Trophoblast cell (in vitro differentiated cells and primary cell): ENCODE measurements around the gene TRMT10A.
A peak's percentile ranks its signal among the peaks of the same experiment; 100 is the strongest.

Experiments
- DNase-seq, 2 donors: peaks; one replicate each; pipeline ENCODE4 v3.0.0-alpha.2; 2016
- H2AFZ ChIP-seq: 2 replicates; pipeline ENCODE4 v1.6.1; 2013; ENCODE audit warnings: low read length, moderate library complexity, mild to moderate bottlenecking; ENCODE audit not compliant: insufficient read depth, poor library complexity
- H2AK5ac ChIP-seq: 2 replicates; pipeline ENCODE4 v1.6.1; 2013; ENCODE audit warnings: mild to moderate bottlenecking, low read length
- H2BK120ac ChIP-seq: 2 replicates; pipeline ENCODE4 v1.6.1; 2013; ENCODE audit warnings: low read length, mild to moderate bottlenecking, moderate library complexity; ENCODE audit not compliant: insufficient read depth, poor library complexity
- H2BK12ac ChIP-seq: 2 replicates; pipeline ENCODE4 v1.6.1; 2013; ENCODE audit warnings: mild to moderate bottlenecking, low read length, moderate library complexity
- H2BK5ac ChIP-seq: 2 replicates; pipeline ENCODE4 v1.6.1; 2013; ENCODE audit warnings: low read length, low read depth, moderate library complexity, mild to moderate bottlenecking; ENCODE audit not compliant: poor library complexity
- H3K14ac ChIP-seq: 2 replicates; pipeline ENCODE4 v1.6.1; 2013; ENCODE audit warnings: mild to moderate bottlenecking, low read length
- H3K18ac ChIP-seq: 2 replicates; pipeline ENCODE4 v1.6.1; 2013; ENCODE audit warnings: mild to moderate bottlenecking, low read length
- H3K23ac ChIP-seq: 2 replicates; pipeline ENCODE4 v1.6.1; 2013; ENCODE audit warnings: low read length
- H3K27ac ChIP-seq: 2 replicates; pipeline ENCODE4 v1.5.1; 2013; ENCODE audit warnings: low read depth, mild to moderate bottlenecking, inconsistent platforms, low read length, moderate library complexity
- H3K27me3 ChIP-seq: 2 replicates; pipeline ENCODE4 v1.6.1; 2013; ENCODE audit warnings: inconsistent platforms, mild to moderate bottlenecking, low read length, moderate library complexity; ENCODE audit not compliant: insufficient read depth
- H3K36me3 ChIP-seq, 2 experiments: 1 replicate in 1 of 2; 2 replicates in 1 of 2; pipeline ENCODE4 v1.6.1; 2013; ENCODE audit warnings: low read length in 2 of 2, mild to moderate bottlenecking in 2 of 2, moderate library complexity in 1 of 2; ENCODE audit not compliant: insufficient read depth in 2 of 2, control insufficient read depth in 1 of 2
- H3K4ac ChIP-seq: 2 replicates; pipeline ENCODE4 v1.6.1; 2013; ENCODE audit warnings: low read depth, mild to moderate bottlenecking, low read length, moderate library complexity
- H3K4me1 ChIP-seq, 2 experiments: 1 replicate in 1 of 2; 2 replicates in 1 of 2; pipeline ENCODE4 v1.6.1; 2013; ENCODE audit warnings: low read length in 2 of 2, mild to moderate bottlenecking in 2 of 2, moderate library complexity in 1 of 2; ENCODE audit not compliant: insufficient read depth in 2 of 2, control insufficient read depth in 1 of 2
- H3K4me2 ChIP-seq: 2 replicates; pipeline ENCODE4 v1.6.1; 2013; ENCODE audit warnings: inconsistent platforms, mild to moderate bottlenecking, low read length, moderate library complexity
- H3K4me3 ChIP-seq: 2 replicates; pipeline ENCODE4 v1.5.1; 2013; ENCODE audit warnings: mild to moderate bottlenecking, low read depth, low read length, inconsistent platforms
- H3K79me1 ChIP-seq: one replicate; pipeline ENCODE4 v1.6.1; 2013; ENCODE audit warnings: low read length
- H3K79me2 ChIP-seq: 2 replicates; pipeline ENCODE4 v1.6.1; 2013; ENCODE audit warnings: low read length, mild to moderate bottlenecking; ENCODE audit not compliant: control insufficient read depth, insufficient read depth, poor library complexity
- H3K9ac ChIP-seq: 2 replicates; pipeline ENCODE4 v1.6.1; 2013; ENCODE audit warnings: mild to moderate bottlenecking, low read length
- H3K9me3 ChIP-seq: 2 replicates; pipeline ENCODE4 v1.6.1; 2013; ENCODE audit warnings: low read depth, mild to moderate bottlenecking, control low read depth, inconsistent platforms, low read length; ENCODE audit not compliant: insufficient read depth
- H4K12ac ChIP-seq: 2 replicates; pipeline ENCODE4 v1.6.1; 2013; ENCODE audit warnings: low read depth, mild to moderate bottlenecking, low read length, moderate library complexity
- H4K8ac ChIP-seq: 2 replicates; pipeline ENCODE4 v1.6.1; 2013; ENCODE audit warnings: low read depth, mild to moderate bottlenecking, low read length, moderate library complexity
- H4K91ac ChIP-seq: one replicate; pipeline ENCODE4 v1.6.1; 2013; ENCODE audit warnings: low read depth, mild to moderate bottlenecking, low read length, moderate library complexity
- WGBS: extraction: QIAGEN DNeasy Blood & Tissue Kit; methylation state at CpG from one replicate; pipeline ENCODE4 v1.1.7; 2013; ENCODE audit warnings: missing lambda C conversion rate; ENCODE audit not compliant: insufficient read length, insufficient coverage; ENCODE audit errors: extremely low coverage; 5-methylcytosine and 5-hydroxymethylcytosine counted together

The TRMT10A gene

DNA sequence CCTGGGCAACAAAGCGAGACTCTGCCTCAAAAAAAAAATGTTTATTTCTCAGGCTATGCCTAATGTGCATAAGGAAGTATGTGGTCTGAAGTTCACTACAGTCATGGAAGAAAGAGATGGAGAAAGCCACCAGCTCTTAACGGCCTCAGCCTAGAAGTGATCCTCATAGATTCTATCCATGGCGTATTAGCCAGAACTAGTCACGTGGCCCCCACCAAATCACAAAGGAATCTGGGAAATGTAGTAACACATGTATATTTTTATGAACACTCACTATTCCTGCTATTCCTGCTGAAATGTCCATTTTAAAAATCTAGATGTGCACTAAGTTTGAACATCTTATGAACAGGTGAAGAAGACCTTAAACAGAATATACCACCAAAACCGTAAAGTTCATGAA, 44.6 kb upstream of the TRMT10A start:
- H2BK12ac ChIP-seq = no peak overlapping the region
- H3K23ac ChIP-seq = no peak overlapping the region
- no peak overlapping the region for H4K8ac ChIP-seq
- no peak overlapping the region for H4K12ac ChIP-seq
- no peaks in the 10 kb centered on the region for H3K36me3 ChIP-seq
- no CpG with 5 or more reads among the region's 5 CpGs for WGBS
- H3K4me1 ChIP-seq = no peaks in the 10 kb centered on the region
- H3K4me3 ChIP-seq = no peak overlapping the region
- no peaks in the 10 kb centered on the region for H3K9me3 ChIP-seq
- H3K79me2 ChIP-seq = no peaks in the 10 kb centered on the region
- H3K27me3 ChIP-seq = no peaks in the 10 kb centered on the region
- H4K91ac ChIP-seq = no peak overlapping the region
- no peak overlapping the region for H3K18ac ChIP-seq
- no peaks in the 10 kb centered on the region for H3K79me1 ChIP-seq
- no peak overlapping the region for H3K9ac ChIP-seq
- no peak overlapping the region for H3K4me2 ChIP-seq
- no peak overlapping the region for H2BK5ac ChIP-seq
- H2AFZ ChIP-seq = no peak overlapping the region
- H2BK120ac ChIP-seq = no peak overlapping the region
- H2AK5ac ChIP-seq = no peak overlapping the region
- no peak overlapping the region for H3K4ac ChIP-seq
- no peak overlapping the region for H3K27ac ChIP-seq
- no peak for DNase-seq
- H3K14ac ChIP-seq = no peak overlapping the region

DNA sequence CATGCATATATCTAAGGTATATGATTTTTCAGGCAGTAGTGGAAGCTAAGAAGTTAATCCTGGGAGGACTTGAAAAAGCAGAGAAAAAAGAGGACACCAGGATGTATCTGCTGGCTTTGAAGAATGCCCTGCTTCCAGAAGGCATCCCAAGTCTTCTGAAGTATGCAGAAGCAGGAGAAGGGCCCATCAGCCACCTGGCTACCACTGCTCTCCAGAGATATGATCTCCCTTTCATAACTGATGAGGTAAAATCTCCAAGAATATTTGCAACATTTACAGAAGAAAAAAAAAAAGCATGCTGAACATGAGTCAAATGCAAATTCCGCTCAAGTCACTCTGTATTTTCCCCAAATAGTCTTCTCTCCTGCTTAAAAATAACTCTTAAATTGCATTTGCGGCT, 42.9 kb upstream of the TRMT10A start:
- H3K27ac ChIP-seq = no peak overlapping the region
- WGBS = no CpG with 5 or more reads among the region's 2 CpGs
- H3K4me1 ChIP-seq = no peaks in the 10 kb centered on the region
- no peak overlapping the region for H2AK5ac ChIP-seq
- no peak overlapping the region for H2AFZ ChIP-seq
- H3K4me3 ChIP-seq = no peak overlapping the region
- no peak overlapping the region for H3K14ac ChIP-seq
- H3K4me2 ChIP-seq = no peak overlapping the region
- no peaks in the 10 kb centered on the region for H3K79me2 ChIP-seq
- DNase-seq = peak; percentile 66 to 86
- no peak overlapping the region for H2BK12ac ChIP-seq
- no peaks in the 10 kb centered on the region for H3K79me1 ChIP-seq
- H3K9me3 ChIP-seq = no peaks in the 10 kb centered on the region
- H3K18ac ChIP-seq = no peak overlapping the region
- H4K91ac ChIP-seq = no peak overlapping the region
- no peak overlapping the region for H4K8ac ChIP-seq
- H2BK120ac ChIP-seq = no peak overlapping the region
- H3K27me3 ChIP-seq = no peaks in the 10 kb centered on the region
- no peak overlapping the region for H3K23ac ChIP-seq
- no peak overlapping the region for H3K4ac ChIP-seq
- H2BK5ac ChIP-seq = no peak overlapping the region
- no peak overlapping the region for H4K12ac ChIP-seq
- H3K9ac ChIP-seq = no peak overlapping the region
- no peaks in the 10 kb centered on the region for H3K36me3 ChIP-seq

GRCh38 chr4:99594818-99595217, 31.0 kb upstream of the TRMT10A start:
- no peak overlapping the region for H2AK5ac ChIP-seq
- no peak overlapping the region for H3K27ac ChIP-seq
- H3K27me3 ChIP-seq = no peaks in the 10 kb centered on the region
- no peaks in the 10 kb centered on the region for H3K36me3 ChIP-seq
- H4K12ac ChIP-seq = no peak overlapping the region
- no peak overlapping the region for H3K18ac ChIP-seq
- H3K4ac ChIP-seq = no peak overlapping the region
- H3K4me3 ChIP-seq = no peak overlapping the region
- no peak for DNase-seq
- H3K9me3 ChIP-seq = no peaks in the 10 kb centered on the region
- no CpG with 5 or more reads among the region's 2 CpGs for WGBS
- H3K14ac ChIP-seq = no peak overlapping the region
- no peak overlapping the region for H2AFZ ChIP-seq
- no peak overlapping the region for H3K9ac ChIP-seq
- no peaks in the 10 kb centered on the region for H3K4me1 ChIP-seq
- no peak overlapping the region for H2BK12ac ChIP-seq
- no peak overlapping the region for H2BK120ac ChIP-seq
- no peak overlapping the region for H3K4me2 ChIP-seq
- no peaks in the 10 kb centered on the region for H3K79me2 ChIP-seq
- no peak overlapping the region for H3K23ac ChIP-seq
- no peak overlapping the region for H4K91ac ChIP-seq
- H3K79me1 ChIP-seq = no peaks in the 10 kb centered on the region
- no peak overlapping the region for H2BK5ac ChIP-seq
- no peak overlapping the region for H4K8ac ChIP-seq

- Histone ChIP-seq H3K4me2 (no peak overlapping the region), H3K27ac (no peak overlapping the region), H3K4me1 (no peaks in the 10 kb centered on the region), H2BK120ac (no peak overlapping the region), H2AK5ac (no peak overlapping the region), H4K8ac (no peak overlapping the region), H3K4me3 (no peak overlapping the region), H3K27me3 (no peaks in the 10 kb centered on the region), H4K12ac (no peak overlapping the region), H3K9me3 (no peaks in the 10 kb centered on the region), H2BK12ac (no peak overlapping the region), H4K91ac (no peak overlapping the region), H3K79me2 (no peaks in the 10 kb centered on the region), H3K18ac (no peak overlapping the region), H3K9ac (no peak overlapping the region), H3K14ac (no peak overlapping the region), H3K36me3 (no peaks in the 10 kb centered on the region), H3K23ac (no peak overlapping the region), H3K79me1 (no peaks in the 10 kb centered on the region), H2AFZ (no peak overlapping the region), H2BK5ac (no peak overlapping the region), H3K4ac (no peak overlapping the region)
- WGBS = no CpG with 5 or more reads among the region's 4 CpGs
- DNase-seq = no peak
Observed at GRCh38 chr4:99593781-99594641, 30.2 kb upstream of the TRMT10A start.
